NOMO-1 treated with dmso at 0.1 percent for 144 hours (cell line): ENCODE results near the gene IGSF3.
A peak's percentile ranks its signal among the peaks of the same experiment; 100 is the strongest.

Experiments used
- DNase-seq: peaks from one replicate; lab custom pipeline; 2025; ENCODE audit not compliant: unreplicated experiment; lab: John Stamatoyannopoulos, UW

IGSF3 gene

DNA sequence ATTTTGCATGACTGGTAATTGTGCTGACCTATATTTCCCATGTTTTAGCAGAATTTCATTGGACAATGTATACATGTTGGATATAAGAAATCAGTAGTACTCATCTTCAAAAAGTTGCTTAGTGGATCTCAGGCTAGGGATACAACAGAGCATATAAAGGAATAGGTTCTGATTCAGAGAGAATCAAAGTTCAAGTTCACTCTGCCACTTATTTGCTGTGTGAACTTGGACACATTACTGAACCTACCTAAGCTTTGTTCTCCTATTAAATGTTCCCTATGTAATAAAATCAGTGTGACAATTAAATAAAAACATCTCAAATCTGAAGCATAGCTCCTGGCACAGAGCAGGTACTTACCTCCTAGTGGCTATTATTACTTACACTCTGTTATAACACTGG is 106.0 kb downstream of the IGSF3 start:
- no peak for DNase-seq

DNA sequence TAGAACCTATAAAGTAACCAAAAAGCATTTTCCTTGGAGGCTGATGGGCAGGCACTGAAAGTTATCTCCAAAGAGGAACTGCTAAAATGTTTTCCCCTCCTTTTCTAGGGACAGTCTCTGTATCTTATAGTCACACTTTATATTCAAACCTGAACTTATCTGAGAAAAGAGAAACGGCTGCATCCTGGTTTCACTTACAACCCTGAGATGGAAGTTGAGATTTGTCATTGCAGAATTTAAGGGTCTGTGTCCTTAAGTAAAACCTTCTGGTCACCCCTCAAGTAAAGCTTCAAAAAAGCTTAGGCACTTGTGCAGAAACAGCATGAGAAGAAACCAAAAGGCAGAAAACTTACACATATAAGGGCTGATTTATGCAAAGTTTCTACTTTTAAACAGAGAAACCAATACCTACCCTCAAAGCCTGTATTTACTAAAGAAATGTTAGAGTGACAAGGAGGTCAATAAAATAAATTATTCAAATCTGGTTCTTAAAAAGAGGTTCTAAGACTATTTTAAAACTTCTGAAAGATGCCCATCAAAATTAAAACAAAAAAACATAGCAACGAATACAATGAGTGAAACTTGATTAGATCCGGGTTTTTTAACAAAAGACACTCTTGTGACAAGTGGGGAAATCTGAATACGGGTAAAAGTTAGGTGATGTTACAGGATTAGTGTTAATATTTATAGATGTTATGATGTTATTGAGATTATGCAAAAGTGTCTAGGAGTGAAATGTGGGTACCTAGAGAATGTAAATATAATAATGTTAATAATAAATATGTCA is 106.6 kb downstream of the IGSF3 start:
- DNase-seq: no peak

DNA sequence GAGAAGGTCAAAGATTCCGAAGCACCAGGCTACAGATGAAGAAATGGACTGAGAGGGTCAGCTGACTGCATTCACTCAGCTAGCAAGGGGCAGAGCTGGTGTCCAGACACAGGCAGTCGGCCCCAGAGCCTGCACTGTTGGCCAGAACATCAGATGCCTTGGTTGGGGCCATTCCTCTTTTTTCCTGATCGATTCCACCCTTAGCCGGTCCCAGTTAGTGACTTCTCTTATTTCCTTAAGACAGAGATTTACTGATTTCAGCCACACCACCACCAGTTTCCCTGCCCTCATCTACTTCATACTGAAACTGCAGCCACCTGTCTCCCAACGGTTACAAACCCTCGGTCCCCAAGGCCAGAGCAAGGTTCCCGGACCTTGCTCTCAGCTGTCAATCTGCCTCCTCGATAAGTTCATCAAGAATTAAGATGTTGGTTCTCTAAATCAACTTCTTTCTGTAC is 108.2 kb downstream of the IGSF3 start:
- DNase-seq: no peak

DNA sequence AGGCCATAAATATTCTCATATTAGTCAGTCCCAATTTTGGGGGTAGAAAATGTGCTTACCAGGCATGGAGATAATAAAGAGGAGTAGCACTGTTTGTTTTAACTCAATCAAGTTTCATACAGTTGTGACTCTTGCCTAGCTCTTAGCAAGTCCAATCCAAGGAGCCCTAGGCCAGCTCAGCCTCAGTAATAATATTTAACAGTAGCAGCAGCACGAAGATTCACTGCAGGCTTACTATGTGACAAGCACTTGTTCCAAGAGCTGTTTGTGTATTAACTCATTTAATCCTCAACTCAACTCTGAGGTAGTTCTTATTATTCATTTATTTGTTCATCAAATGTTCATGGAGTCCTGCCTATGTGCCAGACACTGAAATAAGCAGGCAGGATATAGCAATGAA is 109.0 kb downstream of the IGSF3 start:
- no peak for DNase-seq

DNA sequence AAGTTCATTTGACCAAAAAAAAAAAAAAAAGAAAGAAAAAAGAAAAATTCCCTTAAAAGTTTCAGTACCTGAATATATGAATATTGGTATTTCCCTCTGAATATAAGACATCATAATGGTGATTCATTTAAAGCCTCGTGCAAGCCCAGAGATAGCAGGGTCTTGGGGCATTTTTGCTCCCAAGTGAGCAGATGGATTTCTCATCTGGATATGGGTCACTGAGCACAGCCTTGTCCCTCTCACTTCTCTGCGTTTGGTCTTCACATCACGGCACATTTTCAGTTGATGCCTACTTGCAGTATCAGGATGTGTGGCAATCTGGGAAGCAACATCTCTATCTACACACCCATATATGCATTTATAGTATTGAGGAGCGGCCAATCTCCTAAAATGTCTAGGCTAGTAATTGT is 109.4 kb downstream of the IGSF3 start:
- no peak for DNase-seq

DNA sequence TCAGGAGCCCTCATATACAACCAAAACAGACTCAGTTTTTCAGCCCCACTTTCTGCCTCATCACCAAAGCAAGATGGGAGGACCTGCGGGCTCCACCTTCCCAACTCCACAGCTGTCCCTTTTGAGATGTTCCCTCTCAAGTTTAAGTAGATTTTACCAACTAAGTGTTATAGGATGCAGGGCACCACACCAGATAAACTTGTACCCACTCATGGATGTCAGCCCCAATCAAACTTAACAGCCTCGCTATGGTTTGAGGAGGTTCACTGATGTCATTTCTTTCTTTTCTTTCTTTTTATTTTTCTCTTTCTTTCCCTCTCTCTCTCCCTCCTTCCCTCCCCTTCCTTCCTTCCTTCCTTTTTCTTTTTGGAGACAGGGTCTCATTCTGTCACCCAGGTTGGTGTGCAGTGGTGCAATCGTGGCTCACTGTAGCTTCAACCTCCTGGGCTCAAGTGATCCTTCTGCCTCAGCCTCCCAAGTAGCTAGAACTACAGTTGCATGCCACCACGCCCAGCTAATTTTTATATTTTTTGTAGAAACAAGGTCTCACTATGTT is 110.1 kb downstream of the IGSF3 start:
- DNase-seq: no peak

DNA sequence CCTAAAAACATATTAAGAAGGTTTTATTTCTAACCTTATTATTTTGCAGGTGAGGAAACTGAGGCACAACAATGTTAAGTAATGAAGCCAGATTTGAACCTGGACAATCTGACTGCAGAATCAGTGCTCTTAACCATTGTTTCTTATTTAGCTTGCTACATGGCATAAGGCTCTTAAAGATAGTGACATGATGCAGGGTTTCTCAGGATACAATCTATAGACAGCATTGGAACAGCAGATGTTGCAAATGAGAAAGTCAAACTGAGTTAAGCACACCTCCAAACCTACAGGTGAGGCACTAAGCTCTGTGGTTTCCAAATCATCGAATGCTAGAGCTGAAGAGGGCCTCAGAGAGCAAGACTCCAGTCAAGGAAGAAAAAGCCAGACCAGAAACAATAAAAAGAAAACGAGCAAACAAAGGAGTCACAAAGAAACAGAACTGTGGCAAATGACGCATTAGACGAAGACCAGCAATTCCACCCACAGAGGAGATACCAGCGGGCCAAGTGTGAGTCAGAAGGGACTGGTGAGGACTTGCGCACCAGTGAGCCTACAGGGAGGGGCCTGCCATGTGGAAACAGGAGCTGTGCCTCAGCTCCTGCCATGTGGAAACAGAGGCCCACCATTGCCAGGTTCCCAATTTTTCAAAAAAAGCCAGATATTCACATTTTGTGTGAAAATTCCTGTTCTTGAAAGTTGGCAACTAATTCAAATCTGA is 111.1 kb downstream of the IGSF3 start:
- peak; percentile 37 for DNase-seq

DNA sequence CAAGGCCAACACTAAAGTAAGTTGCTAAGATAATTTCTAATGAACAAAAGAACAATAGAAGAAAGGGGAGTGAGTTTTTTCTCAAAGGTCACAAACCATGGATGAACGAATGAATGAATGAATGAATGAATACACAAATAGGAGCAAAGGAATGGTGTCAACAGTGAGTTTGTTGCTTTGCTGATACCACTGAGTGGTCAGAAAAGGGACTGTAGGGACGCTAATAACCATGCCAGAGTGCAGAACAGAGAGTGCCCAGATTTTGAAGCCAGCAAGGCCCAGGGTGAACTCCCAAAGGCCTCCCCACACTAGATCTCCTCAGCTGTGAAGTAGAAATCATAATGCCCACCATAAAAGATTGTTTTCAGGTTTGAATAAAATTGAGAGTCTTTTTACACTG is 112.6 kb downstream of the IGSF3 start:
- no peak for DNase-seq

DNA sequence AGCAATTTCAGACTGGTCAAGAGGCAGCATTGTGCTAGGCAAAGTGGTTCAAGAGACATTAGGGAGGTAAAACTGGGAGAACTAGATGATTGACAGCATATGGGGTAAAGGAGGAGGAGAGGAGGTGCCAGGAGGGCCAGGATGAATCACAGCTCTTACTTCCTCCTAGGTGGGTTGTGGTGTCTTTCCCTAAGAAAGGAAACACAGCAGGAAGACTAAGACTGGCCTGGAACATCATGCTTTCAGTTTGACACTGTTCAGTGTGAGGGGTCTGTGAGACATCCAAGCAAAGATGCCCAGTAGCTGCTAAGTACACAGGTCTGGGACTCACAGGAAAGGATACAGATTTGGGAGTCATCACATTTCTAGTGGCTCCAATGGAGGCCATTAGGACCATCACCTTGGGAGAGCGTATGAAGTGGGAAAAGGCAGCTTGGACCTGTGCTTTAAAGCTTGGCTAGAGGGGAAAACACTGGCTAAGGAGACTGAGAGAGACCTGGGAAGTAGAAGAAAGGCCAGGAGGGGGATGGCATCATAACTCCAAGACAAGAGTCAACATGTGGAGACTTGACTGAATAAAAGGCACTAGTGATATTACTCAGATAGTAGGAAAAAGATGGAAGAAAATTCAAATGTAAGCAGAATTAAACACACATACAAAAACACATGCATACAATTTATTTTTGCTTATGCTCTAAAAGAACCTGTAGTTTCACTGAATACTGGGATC is 114.0 kb downstream of the IGSF3 start:
- no peak for DNase-seq

DNA sequence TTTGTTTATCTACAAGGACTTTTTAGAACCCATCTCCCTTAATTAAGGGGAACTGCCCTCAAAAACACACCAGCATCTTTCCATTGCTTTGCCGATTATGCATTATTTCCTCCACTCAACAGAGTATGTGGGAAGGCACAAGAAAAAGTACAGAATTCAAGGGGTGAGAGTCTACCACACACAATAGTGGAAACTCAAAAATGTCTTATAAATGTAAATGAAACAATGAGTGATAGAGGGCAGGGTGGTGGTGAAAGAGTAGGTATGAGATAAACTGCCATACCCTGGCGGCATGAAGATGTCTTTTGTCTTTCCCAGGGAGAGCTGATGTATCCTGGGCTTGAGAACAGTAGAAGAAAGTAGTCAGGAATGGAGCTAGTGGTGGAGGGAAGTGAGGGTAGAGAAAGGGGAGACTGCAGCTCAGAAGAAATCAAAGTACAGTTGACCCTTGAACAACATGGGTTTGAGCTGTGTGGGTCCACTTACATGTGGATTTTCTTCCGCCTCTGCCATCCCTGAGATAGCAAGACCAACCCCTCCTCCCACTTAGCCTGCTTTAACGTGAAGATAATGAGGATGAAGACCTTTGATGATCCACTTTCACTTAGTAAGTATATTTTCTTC is 121.1 kb downstream of the IGSF3 start:
- DNase-seq: no peak

DNA sequence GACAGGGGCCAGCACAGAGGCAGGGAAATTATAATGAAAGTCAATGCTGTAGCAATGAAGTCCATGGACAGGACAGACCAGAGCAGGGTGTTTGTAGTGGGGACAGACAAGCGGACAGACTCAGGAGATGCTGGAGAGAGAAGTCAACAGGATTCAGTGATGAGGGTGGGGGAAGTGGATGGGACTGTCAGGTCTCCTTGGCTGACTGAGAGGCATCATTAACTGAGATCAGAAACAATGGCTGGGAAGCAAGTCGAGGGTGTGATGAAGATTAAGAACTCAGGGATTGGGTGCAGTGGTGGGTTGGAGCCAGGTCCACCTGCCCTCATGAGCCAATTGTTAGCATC is 122.2 kb downstream of the IGSF3 start:
- no peak for DNase-seq

DNA sequence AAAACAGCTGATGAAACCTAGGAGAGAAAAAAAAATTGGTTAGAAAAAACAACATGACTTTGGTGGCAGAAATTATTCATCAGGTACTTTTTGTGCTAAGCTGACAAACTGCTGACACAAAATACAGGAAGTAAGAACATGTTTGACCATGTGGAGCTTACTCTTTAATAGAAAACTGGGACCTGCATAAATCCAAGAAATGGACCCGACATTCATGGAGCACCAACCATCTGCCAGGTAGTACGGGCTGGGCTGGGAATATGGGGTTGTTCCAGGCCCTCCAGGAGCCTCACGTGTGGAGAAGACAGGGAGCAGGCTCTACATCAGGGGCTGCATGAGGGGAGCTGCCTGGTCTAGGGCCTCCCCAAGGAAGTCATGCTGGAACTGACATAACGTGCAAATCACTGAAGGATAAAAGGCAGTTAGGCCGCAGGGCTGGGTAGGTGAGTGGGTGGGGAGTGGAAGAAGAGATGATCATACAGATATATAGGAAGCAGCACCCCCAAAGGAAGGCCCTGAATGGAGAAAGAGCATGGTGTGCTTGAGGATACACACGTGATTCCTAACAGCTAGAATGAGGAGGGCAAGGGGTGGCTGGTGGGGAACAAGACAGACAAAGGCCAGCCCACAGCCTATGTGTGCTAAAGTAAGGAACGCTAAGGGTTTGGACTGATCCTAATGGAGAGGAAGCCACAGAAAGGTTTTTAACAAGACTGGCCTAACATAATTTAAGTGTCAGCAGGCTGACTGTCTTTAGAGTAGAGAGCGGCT is 122.8 kb downstream of the IGSF3 start:
- DNase-seq: no peak

DNA sequence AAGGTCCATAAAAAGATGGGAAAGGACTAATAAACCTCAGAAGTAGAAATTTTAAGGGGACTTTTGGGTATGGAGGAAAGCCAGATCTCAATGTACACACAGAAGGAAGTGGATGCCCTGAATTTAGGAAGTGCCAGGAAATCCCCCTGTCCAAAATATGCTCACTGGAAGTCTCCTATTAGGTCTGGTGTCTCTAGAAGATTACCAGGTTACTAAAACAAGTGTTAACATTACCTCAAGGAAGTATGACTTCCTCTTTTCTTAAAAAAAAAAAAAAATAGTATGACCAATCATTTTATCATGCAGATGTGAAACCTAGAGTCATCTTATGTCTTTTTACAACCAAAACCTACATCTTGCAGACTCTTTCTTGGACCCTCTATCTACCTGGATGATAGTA is 127.4 kb downstream of the IGSF3 start:
- no peak for DNase-seq

DNA sequence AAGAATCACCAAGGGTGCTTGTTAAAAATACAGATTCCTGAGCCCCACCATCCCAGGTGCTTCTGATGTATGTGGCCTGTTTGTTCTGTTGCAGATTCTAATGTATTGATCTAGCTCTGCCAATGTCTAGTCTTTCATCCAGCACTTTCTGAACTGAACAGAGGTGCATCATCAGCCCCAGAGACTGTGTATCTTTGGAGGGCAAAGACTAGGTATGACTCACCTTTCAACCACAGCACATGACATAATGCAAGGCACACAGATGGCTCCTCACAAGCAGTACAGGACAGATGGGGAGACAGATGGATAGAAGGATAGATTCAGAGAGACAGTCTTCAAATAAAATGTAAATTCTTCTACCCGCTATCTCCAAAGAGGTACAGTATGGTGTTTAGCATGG is 129.0 kb downstream of the IGSF3 start:
- DNase-seq: no peak

DNA sequence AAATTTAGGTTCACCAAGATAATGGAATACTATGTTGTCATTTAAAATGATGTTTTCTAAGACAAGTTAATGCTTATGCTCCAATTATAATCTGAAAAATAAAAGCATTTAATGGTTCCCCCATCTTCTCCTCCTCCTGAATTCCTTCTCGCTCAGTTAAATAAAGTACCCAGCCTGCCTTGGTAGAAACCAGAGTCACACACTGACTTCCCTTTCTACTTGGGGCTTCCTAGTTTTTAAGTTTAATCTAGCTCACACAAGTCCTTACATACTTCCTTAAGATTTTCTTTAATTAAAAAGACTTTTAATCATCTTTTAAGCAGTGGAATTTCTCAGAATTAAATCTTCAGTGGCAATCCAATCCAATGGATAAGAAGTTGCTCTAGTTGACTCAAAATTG is 129.6 kb downstream of the IGSF3 start:
- DNase-seq: no peak

DNA sequence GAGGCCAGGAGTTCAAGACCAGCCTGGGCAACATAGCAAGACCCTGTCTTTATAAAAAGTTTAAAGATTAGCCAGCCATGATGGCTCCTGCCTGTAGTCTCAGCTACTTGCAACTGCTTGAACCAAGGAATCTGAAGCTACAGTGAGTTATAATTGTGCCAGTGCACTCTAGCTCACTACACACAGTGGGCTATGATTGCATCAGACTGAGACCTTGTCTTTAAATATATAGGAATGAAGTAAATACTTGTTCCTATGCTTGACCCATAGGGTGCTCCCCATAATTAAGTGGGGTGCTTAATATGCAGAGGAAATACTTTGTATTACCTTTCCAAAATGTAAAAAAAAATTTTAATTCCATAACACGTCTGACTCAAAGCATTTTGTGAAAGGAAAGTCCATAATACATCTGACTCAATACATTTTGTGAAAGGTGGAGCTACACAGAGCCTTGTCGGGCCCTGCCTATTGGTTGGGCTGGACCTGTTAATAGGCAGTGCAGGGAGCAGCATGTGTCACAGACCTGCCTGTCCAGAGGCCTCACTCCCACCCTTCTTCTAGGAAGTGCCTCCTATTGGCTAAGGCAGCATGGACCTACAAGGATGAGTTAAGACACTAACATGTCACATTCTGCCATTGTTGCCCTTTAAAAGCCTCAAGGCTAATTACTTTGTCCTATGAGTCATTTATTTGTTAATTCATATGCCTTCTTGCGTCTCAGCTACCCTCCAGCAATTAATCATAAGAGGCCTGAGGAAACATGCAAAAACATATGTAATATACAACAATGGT is 130.3 kb downstream of the IGSF3 start:
- DNase-seq: peak; percentile 68

DNA sequence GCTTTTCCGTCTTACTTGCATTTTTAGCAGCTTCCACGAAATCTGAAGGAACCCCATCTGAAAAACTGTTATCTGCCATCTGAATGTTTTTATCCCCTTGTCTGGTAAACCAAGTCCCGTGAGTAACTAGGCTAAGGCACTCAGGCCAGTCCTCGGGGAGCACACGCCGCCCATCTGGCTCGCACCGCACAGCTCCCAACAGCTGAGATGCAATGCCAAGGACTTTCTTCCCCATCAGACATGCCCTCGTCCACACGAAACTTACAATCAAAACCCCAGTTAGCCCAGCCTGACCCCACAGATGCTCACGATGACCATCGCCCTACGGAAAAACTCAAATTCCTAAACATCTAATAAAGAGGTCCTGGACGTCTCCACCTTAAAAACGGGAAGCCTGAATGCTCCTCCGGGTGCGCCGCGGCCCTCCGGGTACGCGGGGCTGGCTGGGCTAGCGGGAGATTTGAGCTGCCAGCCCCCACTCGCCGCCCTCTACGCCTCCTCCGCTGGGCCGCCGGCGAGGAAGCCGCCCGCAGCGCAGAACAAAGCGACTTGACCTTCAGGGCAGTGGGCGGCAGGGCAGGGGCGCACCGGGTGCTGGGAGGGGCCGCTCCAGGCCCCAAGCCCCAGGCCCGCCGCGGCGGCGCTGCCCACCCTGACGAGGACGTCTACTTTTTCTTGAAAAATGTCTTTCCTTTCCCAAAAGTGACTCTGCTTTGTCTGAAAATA is 133.4 kb downstream of the IGSF3 start:
- no peak for DNase-seq

DNA sequence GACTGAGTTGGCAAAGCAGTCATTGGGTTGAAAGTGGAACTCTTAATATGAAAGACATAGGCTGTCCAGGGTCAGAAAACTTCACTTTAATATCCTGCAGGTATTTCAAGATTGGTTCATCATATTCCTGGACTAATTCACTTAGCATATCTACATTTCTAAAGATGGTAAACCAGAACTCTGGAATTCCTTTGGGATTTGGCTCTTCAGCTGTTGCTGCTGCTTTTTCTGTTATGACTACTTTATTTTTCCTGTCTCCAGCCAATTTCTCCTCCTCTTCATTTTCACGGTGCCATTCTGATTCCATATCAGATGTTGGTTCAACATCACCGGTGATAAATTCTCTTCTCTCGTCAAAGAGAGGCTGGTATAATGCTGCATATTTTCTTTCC is 134.1 kb downstream of the IGSF3 start:
- DNase-seq: no peak
